Mesenchymal stem cell (in vitro differentiated cells and primary cell): ENCODE measurements around the gene PSEN1.

Source experiments
- DNase-seq: peaks from one replicate; pipeline ENCODE4 v3.0.0-alpha.2; 2013
- H2AFZ ChIP-seq: one replicate; pipeline ENCODE4 v1.6.1; 2013; ENCODE audit warnings: low read depth, mild to moderate bottlenecking, control low read depth, inconsistent platforms, low read length, moderate library complexity
- H2AK5ac ChIP-seq: 2 replicates; pipeline ENCODE4 v1.6.1; 2013; ENCODE audit warnings: low read length, moderate library complexity, mild to moderate bottlenecking, inconsistent platforms; ENCODE audit not compliant: severe bottlenecking
- H2BK120ac ChIP-seq: one replicate; pipeline ENCODE4 v1.6.1; 2013; ENCODE audit warnings: low read depth, mild to moderate bottlenecking, inconsistent platforms, low read length, moderate library complexity
- H2BK12ac ChIP-seq, 2 experiments: one replicate each; pipeline ENCODE4 v1.6.1; 2013; ENCODE audit warnings: inconsistent platforms in 2 of 2, low read length in 2 of 2, mild to moderate bottlenecking in 2 of 2, moderate library complexity in 2 of 2, control low read depth in 1 of 2
- H2BK15ac ChIP-seq: one replicate; pipeline ENCODE4 v1.6.1; 2013; ENCODE audit warnings: mild to moderate bottlenecking, low read depth, inconsistent platforms; ENCODE audit not compliant: poor library complexity, severe bottlenecking
- H2BK5ac ChIP-seq: 2 replicates; pipeline ENCODE4 v1.6.1; 2013; ENCODE audit warnings: low read depth, mild to moderate bottlenecking, low read length, control low read depth, inconsistent platforms; ENCODE audit not compliant: poor library complexity, severe bottlenecking
- H3K14ac ChIP-seq, 2 experiments: one replicate each; pipeline ENCODE4 v1.6.1; 2013; ENCODE audit warnings: inconsistent platforms in 2 of 2, low read length in 2 of 2, control low read depth in 1 of 2, mild to moderate bottlenecking in 1 of 2, moderate library complexity in 1 of 2
- H3K18ac ChIP-seq, 2 experiments: one replicate each; pipeline ENCODE4 v1.6.1; 2013; ENCODE audit warnings: inconsistent platforms in 2 of 2, low read length in 2 of 2, control low read depth in 1 of 2, low read depth in 1 of 2, mild to moderate bottlenecking in 1 of 2
- H3K23ac ChIP-seq, 2 experiments: one replicate each; pipeline ENCODE4 v1.6.1; 2013; ENCODE audit warnings: inconsistent platforms in 2 of 2, low read length in 2 of 2, mild to moderate bottlenecking in 2 of 2, moderate library complexity in 2 of 2, control low read depth in 1 of 2
- H3K27ac ChIP-seq: 2 replicates; pipeline ENCODE4 v1.5.1; 2013; ENCODE audit warnings: mild to moderate bottlenecking, moderate library complexity, low read length, control low read depth, inconsistent platforms; ENCODE audit not compliant: poor library complexity, severe bottlenecking
- H3K27me3 ChIP-seq, 2 experiments: 2 replicates each; pipeline versions ENCODE4 v1.6.1 to v1.7.0; 2013; ENCODE audit warnings: low read length in 2 of 2, mild to moderate bottlenecking in 2 of 2, moderate library complexity in 2 of 2, control low read depth in 1 of 2, inconsistent platforms in 1 of 2; ENCODE audit not compliant: control insufficient read depth in 1 of 2, insufficient read depth in 1 of 2
- H3K36me3 ChIP-seq, 2 experiments: 2 replicates each; pipeline versions ENCODE4 v1.6.1 to v1.7.0; 2013; ENCODE audit warnings: low read length in 2 of 2, control low read depth in 1 of 2, inconsistent platforms in 1 of 2, low read depth in 1 of 2, mild to moderate bottlenecking in 1 of 2; ENCODE audit not compliant: insufficient read depth in 2 of 2, control insufficient read depth in 1 of 2
- H3K4ac ChIP-seq, 2 experiments: one replicate each; pipeline ENCODE4 v1.6.1; 2013; ENCODE audit warnings: inconsistent platforms in 2 of 2, low read length in 2 of 2, mild to moderate bottlenecking in 2 of 2, moderate library complexity in 2 of 2, control low read depth in 1 of 2, low read depth in 1 of 2
- H3K4me1 ChIP-seq: 2 replicates; pipeline ENCODE4 v1.6.1; 2013; ENCODE audit warnings: low read depth, low read length, control low read depth; ENCODE audit not compliant: control insufficient read depth, insufficient read depth
- H3K4me2 ChIP-seq: 2 replicates; pipeline ENCODE4 v1.6.1; 2013; ENCODE audit warnings: low read length, mild to moderate bottlenecking, inconsistent platforms; ENCODE audit not compliant: poor library complexity, severe bottlenecking
- H3K4me3 ChIP-seq, 2 experiments: 2 replicates each; pipeline versions ENCODE4 v1.5.1 to v1.7.0; 2013; ENCODE audit warnings: low read length in 2 of 2, mild to moderate bottlenecking in 2 of 2, control low read depth in 1 of 2, low read depth in 1 of 2; ENCODE audit not compliant: insufficient read depth in 1 of 2
- H3K79me1 ChIP-seq: replicated peaks from 2 replicates; pipeline ENCODE4 v1.6.1; 2013; ENCODE audit warnings: mild to moderate bottlenecking, control low read depth, low read length, inconsistent platforms; ENCODE audit not compliant: poor library complexity, severe bottlenecking
- H3K9ac ChIP-seq: 2 replicates; pipeline ENCODE4 v1.7.0; 2013; ENCODE audit warnings: mild to moderate bottlenecking, low read length, moderate library complexity
- H3K9me3 ChIP-seq: 2 replicates; pipeline ENCODE4 v1.7.0; 2013; ENCODE audit warnings: mild to moderate bottlenecking, low read length; ENCODE audit not compliant: control insufficient read depth
- H4K8ac ChIP-seq: one replicate; pipeline ENCODE4 v1.6.1; 2013; ENCODE audit warnings: inconsistent platforms, mild to moderate bottlenecking, low read length, moderate library complexity
- H4K91ac ChIP-seq: one replicate; pipeline ENCODE4 v1.6.1; 2013; ENCODE audit warnings: mild to moderate bottlenecking, low read length, inconsistent platforms
- WGBS: methylation state at CpG from one replicate; pipeline ENCODE4 v1.1.7; 2013; ENCODE audit warnings: mixed read lengths; 5-methylcytosine and 5-hydroxymethylcytosine counted together

Gene PSEN1

GRCh38 chr14:73234029-73234428 is 97.7 kb downstream of the PSEN1 start:
- no peak overlapping the region for H3K27ac ChIP-seq
- H3K18ac ChIP-seq = no peak overlapping the region
- H3K9ac ChIP-seq = no peak overlapping the region
- no peak overlapping the region for H4K8ac ChIP-seq
- H2AK5ac ChIP-seq = no peak overlapping the region
- H3K27me3 ChIP-seq = peaks cover 30 to 63% of the 10 kb centered on the region in 2 experiments
- no peak overlapping the region for H2BK5ac ChIP-seq
- H3K23ac ChIP-seq = no peak overlapping the region
- H2BK15ac ChIP-seq = no peak overlapping the region
- peaks cover 55% of the 10 kb centered on the region for H3K4me1 ChIP-seq
- H3K79me1 ChIP-seq = no peaks in the 10 kb centered on the region
- no peak overlapping the region for H4K91ac ChIP-seq
- no peaks in the 10 kb centered on the region for H3K9me3 ChIP-seq
- H3K4me3 ChIP-seq = no peak overlapping the region
- no peak for DNase-seq
- H2BK12ac ChIP-seq = no peak overlapping the region
- H2AFZ ChIP-seq = no peak overlapping the region
- H3K14ac ChIP-seq = no peak overlapping the region
- no peak overlapping the region for H2BK120ac ChIP-seq
- WGBS = 89% methylated on average over 5 of the region's 5 CpGs
- H3K4ac ChIP-seq = no peak overlapping the region
- no peaks in the 10 kb centered on the region for H3K36me3 ChIP-seq
- no peak overlapping the region for H3K4me2 ChIP-seq

DNA sequence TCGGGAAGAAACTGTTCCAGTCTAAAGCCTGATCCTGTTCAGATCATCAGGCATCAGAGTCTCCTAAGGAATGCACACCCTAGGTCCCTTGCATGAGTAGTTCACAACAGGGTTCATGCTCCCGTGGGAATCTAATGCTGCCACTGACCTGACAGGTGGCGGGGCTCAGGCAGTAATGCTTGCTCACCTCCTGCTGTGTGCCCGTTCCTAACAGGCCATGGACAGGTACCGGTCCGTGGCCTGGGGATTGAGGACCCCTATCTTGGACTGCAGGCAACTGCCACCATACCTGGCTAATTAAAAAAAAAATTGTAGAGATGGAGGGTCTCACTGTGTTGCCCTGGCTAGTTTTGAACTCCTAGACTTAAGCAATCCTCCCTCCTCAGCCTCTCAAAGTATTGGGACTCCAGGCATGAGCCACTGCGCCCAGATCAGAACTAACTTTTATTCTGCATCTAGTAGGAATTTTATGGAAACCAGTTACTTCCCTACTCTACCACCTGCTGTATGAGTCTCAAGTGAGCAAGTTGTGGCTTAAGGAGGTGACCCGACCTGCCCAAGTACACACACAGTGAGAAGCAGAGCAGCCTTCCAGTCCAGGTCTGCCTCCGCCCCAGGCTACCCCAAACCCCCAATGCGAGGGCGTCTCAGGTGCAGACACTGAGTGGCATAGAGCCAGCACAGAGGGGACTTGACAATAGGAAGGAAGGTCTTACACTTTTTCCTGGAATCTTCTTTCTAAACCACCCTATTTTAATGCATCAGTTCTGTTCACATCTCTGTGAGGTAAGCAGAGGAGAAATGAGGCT is 98.5 kb downstream of the PSEN1 start:
- H3K4me2 ChIP-seq = no peak overlapping the region
- H3K4me3 ChIP-seq = no peak overlapping the region
- H3K27me3 ChIP-seq = peaks cover 30 to 63% of the 10 kb centered on the region in 2 experiments
- peak overlapping the region; percentile 2 to 91 for H2BK12ac ChIP-seq
- H3K14ac ChIP-seq = no peak overlapping the region
- peak overlapping the region; percentile 5 for H2BK5ac ChIP-seq
- no peak overlapping the region for H4K91ac ChIP-seq
- H3K9ac ChIP-seq = no peak overlapping the region
- H2AFZ ChIP-seq = no peak overlapping the region
- H2AK5ac ChIP-seq = no peak overlapping the region
- H3K9me3 ChIP-seq = no peaks in the 10 kb centered on the region
- peak overlapping the region in 1 of 2 experiments; percentile 19 for H3K4ac ChIP-seq
- H3K18ac ChIP-seq = peak overlapping the region; percentile 54 to 75
- no peak overlapping the region for H4K8ac ChIP-seq
- no peak overlapping the region for H2BK120ac ChIP-seq
- H3K27ac ChIP-seq = no peak overlapping the region
- H3K79me1 ChIP-seq = no peaks in the 10 kb centered on the region
- 79% methylated on average over 5 of the region's 11 CpGs for WGBS
- no peak for DNase-seq
- H3K36me3 ChIP-seq = no peaks in the 10 kb centered on the region
- H2BK15ac ChIP-seq = no peak overlapping the region
- no peak overlapping the region for H3K23ac ChIP-seq
- H3K4me1 ChIP-seq = peaks cover 57% of the 10 kb centered on the region

DNA sequence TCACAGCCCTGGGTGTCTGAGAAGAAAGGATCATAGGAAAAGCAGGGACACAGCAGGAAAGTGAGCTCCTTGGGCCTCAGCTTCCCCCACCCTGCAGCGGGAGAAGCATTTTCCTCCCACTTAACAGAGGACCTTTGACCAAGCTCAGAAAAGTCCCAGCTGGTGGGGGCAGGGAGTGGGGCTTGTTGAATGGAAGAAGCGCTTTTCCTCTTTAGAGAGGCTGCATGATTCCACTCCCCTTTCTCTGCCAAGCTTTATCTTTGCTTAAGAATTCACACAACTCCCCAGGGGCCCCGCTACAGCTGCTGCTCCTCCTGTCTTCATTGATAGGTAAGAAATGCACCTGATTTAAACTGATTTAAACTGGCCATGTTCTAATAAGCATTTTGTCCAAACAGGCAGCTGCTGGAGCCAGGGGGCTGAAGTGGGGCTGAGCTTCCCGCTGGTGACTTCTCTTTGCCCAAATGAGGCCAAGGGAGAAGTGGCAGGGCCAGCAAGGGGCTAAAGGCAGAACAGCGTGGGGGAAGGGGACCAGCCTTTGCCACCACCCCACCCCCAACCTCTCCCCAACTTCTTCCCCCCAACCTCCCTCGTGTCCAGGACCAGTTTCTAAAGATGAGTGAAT is 99.3 kb downstream of the PSEN1 start:
- H3K4me3 ChIP-seq = no peak overlapping the region
- H2BK120ac ChIP-seq = no peak overlapping the region
- H3K18ac ChIP-seq = peak overlapping the region in 1 of 2 experiments; percentile 54
- H3K79me1 ChIP-seq = peaks cover 3% of the 10 kb centered on the region
- H2BK15ac ChIP-seq = no peak overlapping the region
- peaks cover 60% of the 10 kb centered on the region for H3K4me1 ChIP-seq
- H4K91ac ChIP-seq = no peak overlapping the region
- H3K4ac ChIP-seq = peak overlapping the region in 1 of 2 experiments; percentile 19
- H2BK12ac ChIP-seq = peak overlapping the region in 1 of 2 experiments; percentile 39
- no peak overlapping the region for H3K9ac ChIP-seq
- peaks cover 30 to 71% of the 10 kb centered on the region in 2 experiments for H3K27me3 ChIP-seq
- H4K8ac ChIP-seq = no peak overlapping the region
- WGBS = 9% methylated on average over 4 of the region's 6 CpGs
- no peak overlapping the region for H2AFZ ChIP-seq
- peak overlapping the region; percentile 24 for H3K4me2 ChIP-seq
- peaks cover 0 to 2% of the 10 kb centered on the region in 2 experiments for H3K36me3 ChIP-seq
- DNase-seq = peak; percentile 61
- H3K9me3 ChIP-seq = no peaks in the 10 kb centered on the region
- H3K23ac ChIP-seq = no peak overlapping the region
- no peak overlapping the region for H3K14ac ChIP-seq
- peak overlapping the region; percentile 5 for H2BK5ac ChIP-seq
- H2AK5ac ChIP-seq = peak overlapping the region; percentile 1
- peak overlapping the region; percentile 11 for H3K27ac ChIP-seq

GRCh38 chr14:73236157-73236556 is 99.8 kb downstream of the PSEN1 start:
- peaks cover 65% of the 10 kb centered on the region for H3K4me1 ChIP-seq

More at GRCh38 chr14:73236157-73236556, 99.8 kb downstream of the PSEN1 start:
- no peak overlapping the region for H2AFZ ChIP-seq
- peak overlapping the region; percentile 1 for H2AK5ac ChIP-seq
- H2BK12ac ChIP-seq = peak overlapping the region in 1 of 2 experiments; percentile 42
- H4K91ac ChIP-seq = peak overlapping the region; percentile 84
- no peak overlapping the region for H3K4me2 ChIP-seq
- H3K4me3 ChIP-seq = no peak overlapping the region
- no peak overlapping the region for H3K9ac ChIP-seq
- H3K36me3 ChIP-seq = peaks cover 0 to 6% of the 10 kb centered on the region in 2 experiments
- no peak overlapping the region for H2BK5ac ChIP-seq
- WGBS = 36% methylated on average over 11 of the region's 11 CpGs
- no peak overlapping the region for H3K14ac ChIP-seq
- H3K23ac ChIP-seq = no peak overlapping the region
- H4K8ac ChIP-seq = no peak overlapping the region
- peaks cover 30 to 75% of the 10 kb centered on the region in 2 experiments for H3K27me3 ChIP-seq
- H2BK120ac ChIP-seq = no peak overlapping the region
- peak overlapping the region in 1 of 2 experiments; percentile 22 for H3K18ac ChIP-seq
- no peak overlapping the region for H3K4ac ChIP-seq
- no peak for DNase-seq
- no peak overlapping the region for H2BK15ac ChIP-seq
- no peaks in the 10 kb centered on the region for H3K9me3 ChIP-seq
- peaks cover 3% of the 10 kb centered on the region for H3K79me1 ChIP-seq
- H3K27ac ChIP-seq = no peak overlapping the region
